GM18858 (cell line): ENCODE data around the gene PGAM4.
"Not testable (repeated sequence)": the region's sequence is repeated elsewhere in the genome, so short reads cannot be mapped to it uniquely, and the experiment has no call there.

Experiments used
- ATAC-seq: cut with Tn5 transposase; IDR thresholded peaks from one replicate; pipeline ENCODE4 v1.9.1; 2021; ENCODE audit not compliant: unreplicated experiment

Gene PGAM4

DNA sequence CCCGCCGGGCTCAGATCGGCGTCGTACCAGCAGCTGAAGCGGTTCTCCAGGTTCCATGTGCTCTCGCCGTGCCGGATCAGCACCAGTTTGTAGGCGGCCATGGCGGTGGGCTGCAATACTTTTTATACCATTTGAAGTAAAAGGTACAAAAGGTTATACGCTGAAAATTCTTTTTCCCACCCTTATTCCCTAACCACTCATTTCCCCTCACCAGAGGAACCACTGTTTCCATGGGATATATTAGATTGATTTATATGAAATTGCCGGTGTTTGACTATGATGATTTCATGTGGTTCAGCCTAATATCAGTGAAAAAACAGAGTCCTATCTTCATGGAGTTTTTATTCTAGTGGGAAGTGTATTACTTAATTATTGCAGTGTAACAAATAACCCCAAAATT, at the start of gene PGAM4:
PGAM4 (minus strand) TSS at position 101 of the 400 bp plus-strand sequence; CDS start at position 101, 0 bp downstream.
- ATAC-seq: no peak

DNA sequence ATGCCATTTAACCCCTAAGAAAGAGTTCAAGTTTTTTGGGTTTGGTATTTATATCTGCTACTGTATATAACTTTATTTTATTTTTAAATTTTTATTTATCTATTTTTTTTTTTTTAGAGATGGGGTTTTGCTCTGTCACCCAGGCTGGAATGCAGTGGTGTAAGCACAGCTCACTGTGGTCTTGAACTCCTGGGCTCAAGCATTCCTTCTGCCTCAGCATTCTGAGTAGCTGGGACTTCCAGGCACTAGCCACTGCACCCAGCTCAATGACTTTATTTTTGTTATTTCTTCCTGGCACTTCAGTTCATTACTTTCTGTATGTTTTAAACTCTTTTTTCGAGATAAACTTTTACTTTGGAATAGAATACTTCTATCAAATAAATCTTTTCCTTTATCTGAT, 42.4 kb upstream of the PGAM4 start:
- ATAC-seq: no peak

GRCh38 chrX:77979870-77980269, 10.4 kb upstream of the PGAM4 start:
- no peak for ATAC-seq

DNA sequence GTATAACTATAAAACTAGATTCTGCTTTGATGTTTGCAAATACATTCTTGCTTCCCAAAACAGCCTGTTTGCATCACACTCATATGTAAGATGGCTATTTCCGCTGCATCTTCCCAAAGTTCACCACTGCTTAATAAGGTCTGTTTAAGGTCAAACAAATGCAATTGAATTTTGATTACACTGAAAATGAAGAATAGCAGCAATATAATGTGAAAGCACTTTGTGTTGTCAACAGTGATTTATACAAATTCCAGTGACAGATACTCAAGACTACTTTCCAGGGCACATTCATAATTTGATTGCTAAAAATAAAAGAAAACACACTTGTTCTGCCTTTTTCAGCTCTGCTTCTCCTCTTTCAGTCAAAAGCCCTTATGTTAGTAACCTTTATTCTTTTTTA, 8.1 kb upstream of the PGAM4 start:
- no peak for ATAC-seq

DNA sequence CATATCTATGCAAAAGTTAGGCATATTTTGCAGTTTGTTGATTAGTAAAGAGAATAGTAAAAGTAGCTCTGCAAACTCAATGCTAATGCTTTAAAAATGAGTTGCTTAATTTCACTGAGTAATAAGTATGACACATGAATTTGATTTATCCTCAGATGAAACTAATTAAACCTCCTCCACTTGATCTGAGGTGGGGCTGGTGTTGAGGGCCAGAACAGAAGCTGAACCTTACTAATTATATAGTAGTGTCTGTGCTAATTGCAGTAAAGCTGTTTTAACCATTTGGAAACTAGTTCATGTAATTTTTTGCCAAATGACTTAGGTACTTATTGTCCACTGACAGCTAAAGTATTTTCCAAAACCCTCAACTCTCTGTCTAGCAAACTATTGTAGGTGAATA, 7.7 kb upstream of the PGAM4 start:
- ATAC-seq: no peak

- ATAC-seq: no peak
Measured at GRCh38 chrX:77975755-77976154, 6.3 kb upstream of the PGAM4 start.

DNA sequence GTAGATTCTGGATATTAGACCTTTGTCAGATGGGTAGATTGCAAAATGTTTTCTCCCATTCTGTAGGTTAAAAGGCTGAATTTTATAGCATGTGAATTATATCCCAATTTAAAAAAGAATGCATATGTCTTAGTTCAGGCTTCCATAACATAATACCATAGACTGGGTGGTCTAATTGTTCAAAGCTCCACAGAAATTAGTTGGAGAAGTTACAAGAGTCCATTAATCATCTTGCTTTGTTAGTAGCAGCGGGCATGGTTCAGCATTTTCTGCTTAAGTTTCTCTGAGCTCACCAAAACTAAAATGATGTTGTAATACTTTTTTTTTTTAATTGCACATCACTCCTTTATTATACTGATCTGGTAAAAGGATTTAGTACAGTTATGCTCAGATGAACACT, 1.8 kb downstream of the PGAM4 start:
- no peak for ATAC-seq

DNA sequence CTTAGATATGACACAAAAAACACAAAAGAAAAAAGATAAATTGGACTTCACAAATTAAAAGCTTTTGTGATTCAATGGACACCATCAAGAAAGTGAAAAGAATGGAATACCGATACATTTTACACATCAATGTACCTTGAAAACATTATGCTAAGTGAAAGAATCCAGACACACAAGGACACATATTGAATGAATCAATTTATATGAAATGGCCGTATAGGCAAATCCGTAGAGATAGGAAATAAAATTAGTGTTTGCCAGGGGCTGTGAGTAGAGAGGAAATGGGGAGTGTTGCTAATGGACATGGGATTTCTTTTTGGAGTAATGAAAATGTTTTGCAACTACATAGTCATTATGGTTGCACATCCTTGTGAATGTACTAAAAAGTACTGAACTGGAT, 3.1 kb downstream of the PGAM4 start:
- no peak for ATAC-seq

- ATAC-seq: no peak
Measured at GRCh38 chrX:77962068-77962902, 7.2 kb downstream of the PGAM4 start.

DNA sequence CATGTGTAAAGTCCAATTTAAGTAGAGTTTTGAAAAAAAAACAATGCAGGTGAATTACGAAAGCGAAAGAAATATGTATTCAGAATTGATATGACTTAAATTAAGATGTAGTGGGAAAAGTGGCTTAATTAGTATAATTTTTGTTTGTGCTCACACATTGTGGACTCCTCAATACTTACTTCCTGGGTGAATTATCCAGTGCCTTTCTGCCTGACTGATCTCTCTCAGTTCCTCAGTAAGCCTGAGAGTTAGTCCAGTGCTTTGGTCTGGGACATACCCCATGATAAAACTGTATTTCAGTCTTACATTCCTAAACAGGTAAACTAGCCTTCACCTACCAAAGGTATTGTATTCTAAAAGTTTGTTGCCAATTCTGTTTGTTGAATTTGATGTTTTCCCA, 8.4 kb downstream of the PGAM4 start:
- no peak for ATAC-seq

DNA sequence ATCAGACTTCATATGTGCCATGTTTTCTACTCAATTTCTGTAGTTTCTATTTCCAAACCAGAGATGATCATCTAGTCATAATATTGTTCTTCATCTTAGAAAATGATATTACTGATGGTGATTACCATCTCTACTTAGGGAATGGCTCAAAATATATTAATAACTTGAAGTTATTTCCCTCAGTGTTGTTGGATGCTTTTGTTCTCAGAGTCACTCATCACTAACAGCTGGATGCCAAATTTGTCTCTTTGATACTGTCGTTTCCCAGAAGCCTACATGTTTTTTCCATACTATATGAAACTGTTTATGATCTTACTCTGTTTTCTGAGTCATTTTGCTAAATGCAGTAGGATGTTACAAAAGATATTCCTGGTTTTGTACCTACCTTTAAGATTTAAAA, 8.9 kb downstream of the PGAM4 start:
- ATAC-seq: no peak

DNA sequence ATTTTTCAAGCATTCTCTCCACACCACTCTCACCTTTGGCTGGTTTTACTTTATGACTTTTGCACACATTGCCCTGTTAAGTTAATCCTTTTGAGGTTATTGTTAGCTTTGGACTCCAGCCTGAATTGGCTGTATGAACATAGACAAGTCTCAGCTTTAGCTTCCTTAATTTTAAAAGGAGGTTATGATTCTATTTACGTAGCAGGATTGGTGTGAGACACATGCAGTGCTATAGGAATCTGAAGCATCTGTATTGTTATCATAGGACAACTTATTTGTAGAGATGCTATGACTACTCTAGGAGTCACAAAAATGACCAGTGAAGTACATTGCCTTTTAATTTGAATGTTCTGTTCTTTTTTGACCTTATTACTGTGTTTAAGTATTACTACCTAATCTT, 15.7 kb downstream of the PGAM4 start:
- no peak for ATAC-seq

GRCh38 chrX:77953302-77953701, 16.1 kb downstream of the PGAM4 start:
- no peak for ATAC-seq

GRCh38 chrX:77952173-77952572, 17.3 kb downstream of the PGAM4 start:
- no peak for ATAC-seq

DNA sequence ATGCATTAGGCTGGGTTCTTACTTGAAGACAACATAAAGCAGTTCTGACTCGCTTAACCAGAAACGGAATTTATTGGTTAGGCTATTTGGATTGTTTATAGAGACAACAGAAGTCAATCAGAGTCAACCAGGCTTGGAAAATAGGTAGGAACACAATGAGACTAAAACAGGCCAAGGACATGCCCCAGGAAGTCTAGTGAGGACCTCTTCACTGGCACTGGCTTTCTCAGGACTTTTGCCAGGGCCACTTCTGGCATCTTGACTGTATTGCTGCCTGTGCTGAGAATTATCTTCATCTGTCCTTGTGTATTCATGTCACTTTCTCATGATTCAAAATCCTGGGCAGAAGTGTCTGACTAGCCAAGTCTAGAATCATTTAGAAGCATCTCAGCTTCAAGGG, 19.6 kb downstream of the PGAM4 start:
- no peak for ATAC-seq

DNA sequence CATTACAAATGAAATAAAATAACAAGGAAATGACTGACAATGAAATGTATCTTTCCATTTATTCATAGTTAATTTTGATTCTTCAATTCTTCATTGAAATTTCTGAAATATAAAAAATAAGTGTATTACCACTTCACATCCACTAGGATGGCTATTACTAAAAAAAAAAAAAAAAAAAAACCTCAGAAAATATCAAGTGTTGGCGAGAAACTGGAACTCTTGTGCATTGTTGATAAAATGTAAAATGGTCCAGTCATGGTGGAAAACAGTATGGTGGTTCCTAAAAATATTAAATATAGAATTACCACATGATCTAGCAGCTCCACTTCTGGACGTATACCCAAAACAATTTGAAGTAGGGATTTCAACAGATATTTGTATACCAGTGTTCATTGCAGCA, 22.9 kb downstream of the PGAM4 start:
- no peak for ATAC-seq

DNA sequence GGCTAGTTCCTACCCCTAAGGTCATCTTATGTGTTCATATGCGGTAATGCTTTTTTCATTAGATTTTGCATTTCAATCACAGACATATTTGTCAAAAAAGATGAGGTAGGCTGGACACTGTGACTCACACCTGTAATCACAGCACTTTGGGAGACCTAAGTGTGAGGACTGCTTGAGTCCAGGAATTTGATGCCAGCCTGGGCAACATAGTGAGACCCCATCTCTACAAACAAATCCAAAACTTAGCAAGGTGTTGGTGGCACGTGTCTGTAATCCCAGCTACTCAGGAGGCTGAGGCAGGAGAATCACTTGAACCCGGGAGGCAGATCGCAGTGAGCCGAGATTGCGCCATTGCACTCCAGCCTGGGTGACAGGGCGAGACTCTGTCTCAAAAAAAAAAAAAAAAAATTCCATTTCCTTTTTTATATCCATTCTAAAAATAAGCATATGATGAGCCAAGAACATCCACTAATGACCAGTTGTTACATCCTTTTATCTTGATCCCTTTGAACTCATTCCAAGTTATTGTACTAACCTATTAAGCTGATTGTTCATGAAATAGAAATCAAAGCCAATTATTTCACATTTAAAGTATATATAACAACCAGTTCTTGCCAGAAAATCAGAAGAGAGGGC, 23.4 kb downstream of the PGAM4 start:
- no peak for ATAC-seq

DNA sequence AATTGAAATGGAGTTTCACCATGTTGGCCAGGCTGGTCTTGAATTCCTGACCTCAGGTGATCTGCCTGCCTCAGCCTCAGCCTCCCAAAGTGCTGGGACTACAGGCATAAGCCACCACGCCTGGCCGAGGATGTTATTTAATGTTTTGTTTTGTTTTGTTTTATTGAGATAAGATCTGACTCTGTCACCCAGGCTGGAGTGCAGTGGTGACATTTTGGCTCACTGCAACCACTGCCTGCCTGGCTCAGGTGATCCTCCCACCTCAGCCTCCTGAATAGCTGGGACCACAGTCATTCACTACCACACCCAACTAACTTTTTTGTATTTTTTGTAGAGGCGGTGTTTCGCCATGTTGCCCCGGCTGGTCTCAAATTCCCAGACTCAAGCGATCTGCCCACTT, 24.4 kb downstream of the PGAM4 start:
- not testable (repeated sequence) for ATAC-seq

- ATAC-seq: no peak
Measured at GRCh38 chrX:77938083-77938680, 31.3 kb downstream of the PGAM4 start.

DNA sequence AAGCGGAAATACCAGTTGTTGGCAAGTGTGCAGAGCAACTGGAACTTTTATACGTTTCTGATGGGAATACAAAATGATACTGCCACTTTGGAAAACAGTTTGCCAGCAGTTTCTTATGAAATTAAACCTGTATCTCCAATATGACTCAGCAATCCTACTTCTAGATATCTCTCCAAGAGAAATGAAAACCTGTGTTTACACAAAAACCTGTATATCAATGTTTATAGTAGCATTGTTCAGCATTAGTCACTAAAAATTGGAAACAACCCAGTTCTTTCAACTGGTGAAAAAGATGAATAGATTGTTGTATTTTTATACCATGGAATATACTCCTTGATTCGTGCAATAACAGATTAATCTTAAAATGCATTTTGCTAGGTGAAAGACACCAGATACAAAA, 32.1 kb downstream of the PGAM4 start:
- no peak for ATAC-seq

DNA sequence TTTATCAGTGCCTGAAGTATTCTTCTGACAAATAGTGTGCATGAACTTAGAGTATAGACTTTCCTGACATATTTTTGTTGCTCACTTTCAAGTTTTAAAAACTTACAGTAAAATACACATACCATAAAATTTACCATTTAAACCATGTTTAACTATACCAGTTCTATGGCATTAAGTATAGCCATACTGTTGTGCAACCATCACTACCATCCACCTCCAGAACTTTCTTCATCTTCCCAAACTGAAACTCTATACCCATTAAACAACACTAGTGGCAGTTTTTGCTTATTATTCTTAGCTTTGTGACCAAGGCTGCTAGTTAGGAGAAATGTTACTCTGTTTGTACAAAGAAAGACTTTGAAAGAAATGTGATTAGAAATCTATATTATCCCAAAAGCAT, 33.1 kb downstream of the PGAM4 start:
- ATAC-seq: no peak

- no peak for ATAC-seq
Measured at GRCh38 chrX:77935886-77936285, 33.6 kb downstream of the PGAM4 start.
